SU-DHL-6 (cell line): Measurements from ENCODE around the gene KDM2B.

Experiments used
- EZH2phosphoT487 ChIP-seq: fragments of 200-600 bp; sonication (generic), shearing (Covaris generic); conservative IDR thresholded peaks from 2 replicates; pipeline ENCODE4 v1.6.1; 2018; ENCODE audit warnings: mild to moderate bottlenecking, antibody characterized with exemption, low read length, moderate library complexity, mixed read lengths
- TF ChIP-seq, protein P1 (sequence below): fragments of 200-600 bp; sonication (generic); IDR thresholded peaks from one replicate; pipeline ENCODE4 v1.5.1; 2017; ENCODE audit warnings: antibody characterized with exemption, mild to moderate bottlenecking, low read length, moderate library complexity; ENCODE audit not compliant: insufficient read depth, poor library complexity, severe bottlenecking

DNA sequence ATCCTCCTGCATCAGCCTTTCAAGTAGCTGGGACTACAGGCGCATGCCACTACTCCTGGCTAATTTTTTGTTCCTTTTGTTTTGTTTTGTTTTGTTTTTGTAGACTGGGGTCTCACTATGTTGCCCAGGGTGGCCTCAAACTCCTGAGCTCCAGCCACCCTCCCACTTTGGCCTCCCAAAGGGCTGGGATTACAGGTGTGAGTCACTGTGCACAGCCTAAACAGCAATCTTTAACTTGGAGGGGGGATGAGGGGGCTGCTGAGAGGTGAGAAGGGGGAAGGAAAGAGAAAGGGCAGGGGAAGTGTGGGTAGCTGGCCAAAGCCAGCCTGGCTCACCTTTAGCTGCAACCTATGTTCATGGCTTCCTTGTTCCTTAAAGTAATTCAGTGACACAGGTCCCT, 77.4 kb downstream of the KDM2B start:
- TF ChIP-seq, protein P1, sequence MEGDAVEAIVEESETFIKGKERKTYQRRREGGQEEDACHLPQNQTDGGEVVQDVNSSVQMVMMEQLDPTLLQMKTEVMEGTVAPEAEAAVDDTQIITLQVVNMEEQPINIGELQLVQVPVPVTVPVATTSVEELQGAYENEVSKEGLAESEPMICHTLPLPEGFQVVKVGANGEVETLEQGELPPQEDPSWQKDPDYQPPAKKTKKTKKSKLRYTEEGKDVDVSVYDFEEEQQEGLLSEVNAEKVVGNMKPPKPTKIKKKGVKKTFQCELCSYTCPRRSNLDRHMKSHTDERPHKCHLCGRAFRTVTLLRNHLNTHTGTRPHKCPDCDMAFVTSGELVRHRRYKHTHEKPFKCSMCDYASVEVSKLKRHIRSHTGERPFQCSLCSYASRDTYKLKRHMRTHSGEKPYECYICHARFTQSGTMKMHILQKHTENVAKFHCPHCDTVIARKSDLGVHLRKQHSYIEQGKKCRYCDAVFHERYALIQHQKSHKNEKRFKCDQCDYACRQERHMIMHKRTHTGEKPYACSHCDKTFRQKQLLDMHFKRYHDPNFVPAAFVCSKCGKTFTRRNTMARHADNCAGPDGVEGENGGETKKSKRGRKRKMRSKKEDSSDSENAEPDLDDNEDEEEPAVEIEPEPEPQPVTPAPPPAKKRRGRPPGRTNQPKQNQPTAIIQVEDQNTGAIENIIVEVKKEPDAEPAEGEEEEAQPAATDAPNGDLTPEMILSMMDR: no peak
- no peak for TF ChIP-seq EZH2phosphoT487
